Stimulated activated CD8-positive, alpha-beta memory T cell treated with anti-CD3 and anti-CD28 coated beads, Interleukin-15, amount 100 ng/mL, for 4 hours (primary cell): ENCODE results near the gene COMP.

ENCODE experiments used
- DNase-seq, 2 donors: peaks; one replicate each; pipeline ENCODE4 v3.0.0-alpha.2; 2020; ENCODE audit warnings: low read depth in 2 of 2

Gene COMP

DNA sequence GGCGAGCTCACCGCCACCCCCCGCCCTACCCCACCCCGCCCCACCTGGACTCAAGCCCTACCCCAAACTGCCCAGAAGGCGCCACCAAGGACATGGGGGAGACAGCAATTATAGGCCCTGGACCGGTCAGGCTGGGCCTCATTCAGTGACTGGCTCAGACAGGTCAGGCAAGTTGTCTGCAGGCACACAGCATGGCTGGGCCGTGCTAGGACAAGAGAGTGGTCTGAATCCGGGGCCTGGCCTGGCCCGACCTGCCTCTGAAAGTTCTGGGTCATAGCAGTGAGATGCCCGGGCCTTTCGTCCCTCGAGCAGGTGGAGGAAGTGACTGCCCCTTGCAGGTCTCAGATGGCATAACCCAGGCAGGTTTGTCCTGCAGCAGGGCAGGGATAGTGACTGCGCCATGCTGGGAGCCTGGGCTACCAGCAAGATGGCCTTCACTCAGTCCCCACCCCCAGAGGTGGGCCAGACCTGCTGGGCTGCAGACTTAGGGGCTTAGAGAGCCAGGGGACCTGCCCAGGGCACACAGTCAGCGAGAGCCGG lies 21.0 kb downstream of the COMP start:
- no peak for DNase-seq

DNA sequence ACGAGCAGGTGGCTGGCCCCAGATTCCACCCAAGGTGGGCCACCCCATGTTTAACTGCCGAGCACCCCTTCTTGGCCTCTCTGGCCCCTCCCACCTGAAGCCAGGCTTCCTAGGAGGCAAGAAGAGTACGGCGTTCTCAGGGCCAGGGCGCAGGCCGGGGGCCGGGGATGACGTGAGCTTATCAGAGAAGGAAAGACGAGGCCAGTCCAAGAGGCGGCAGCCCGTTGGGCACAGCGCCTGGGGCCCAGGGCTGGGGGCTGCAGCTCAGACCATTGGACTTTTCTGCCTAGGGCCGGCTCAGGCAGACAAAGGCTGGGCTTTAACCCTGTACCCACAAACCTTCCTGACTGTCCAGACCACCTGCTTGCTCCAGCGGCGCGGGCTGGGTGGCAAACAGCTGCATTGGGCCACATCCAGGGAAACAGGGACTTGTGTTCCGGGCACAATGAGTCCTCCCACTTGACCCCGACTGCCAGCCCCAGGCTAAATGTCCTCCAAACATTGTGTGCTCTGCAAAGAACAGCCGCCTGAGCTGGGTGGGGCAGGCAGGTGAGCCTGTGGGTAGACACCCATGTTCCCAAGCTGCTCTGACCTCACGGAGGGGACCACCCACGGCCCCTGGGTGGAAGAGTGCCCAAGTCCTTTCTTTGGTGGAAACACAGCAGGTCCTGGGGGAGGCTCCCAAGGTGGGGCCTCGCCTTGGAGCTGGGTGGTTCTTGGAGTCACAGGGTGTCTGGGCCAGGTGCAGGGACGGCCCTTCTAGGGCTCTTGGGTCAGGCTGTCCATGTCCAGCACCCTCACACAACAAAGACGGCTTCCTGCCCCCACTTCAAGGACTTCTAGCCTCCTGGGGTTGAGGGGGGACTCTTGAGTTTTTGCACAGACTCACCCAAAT lies 21.9 kb downstream of the COMP start:
- DNase-seq: no peak

- DNase-seq: no peak
Observed at GRCh38 chr19:18768046-18768771, 22.9 kb downstream of the COMP start.

GRCh38 chr19:18765224-18765623 lies 25.9 kb downstream of the COMP start:
- no peak for DNase-seq

GRCh38 chr19:18764591-18765051 lies 26.5 kb downstream of the COMP start:
- DNase-seq: no peak

- DNase-seq: no peak
Observed at GRCh38 chr19:18763674-18764590, 27.2 kb downstream of the COMP start.

DNA sequence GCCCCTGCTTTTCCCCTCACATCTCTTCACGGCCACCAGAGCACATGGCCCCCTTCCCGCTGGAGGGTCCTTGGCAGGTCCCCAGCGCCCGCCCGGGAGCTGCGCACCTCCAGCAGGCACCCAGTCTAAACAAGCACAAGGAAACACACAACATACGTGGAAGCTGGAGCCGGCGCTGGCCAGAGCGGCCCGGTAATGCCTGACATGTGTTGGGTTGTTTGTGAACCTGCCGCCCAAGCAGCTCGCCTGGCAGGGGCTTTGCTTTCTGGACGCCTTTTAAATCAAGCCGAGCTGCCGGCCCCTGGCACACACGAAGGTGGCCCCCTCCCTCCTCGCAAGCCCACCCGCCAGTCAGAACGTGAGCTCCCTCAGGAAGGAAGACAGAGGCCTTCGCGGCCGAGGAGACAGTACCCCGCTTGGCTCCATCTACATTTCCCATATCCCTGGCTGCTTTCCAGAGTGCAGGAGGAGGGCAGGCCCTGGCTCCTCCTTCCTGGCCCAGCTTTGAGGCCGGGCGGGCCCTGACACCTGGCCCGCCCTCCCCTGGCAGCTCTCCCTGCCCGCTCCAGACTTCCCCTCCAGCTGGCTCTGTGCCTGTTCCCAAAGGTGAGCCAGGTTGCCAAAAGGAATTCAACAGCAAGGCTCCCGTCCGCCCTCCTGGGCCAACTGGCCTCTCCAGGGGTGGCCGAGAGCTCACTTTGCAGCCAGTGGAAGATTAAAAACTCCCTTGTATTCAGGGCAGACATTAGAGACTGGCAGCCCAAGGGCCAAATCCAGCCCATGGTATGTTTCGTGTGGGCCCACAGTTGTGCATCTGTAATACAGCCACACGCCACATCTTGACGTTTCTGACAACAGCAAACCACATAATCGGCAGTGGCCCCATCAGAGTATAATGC lies 28.7 kb downstream of the COMP start:
- no peak for DNase-seq

DNA sequence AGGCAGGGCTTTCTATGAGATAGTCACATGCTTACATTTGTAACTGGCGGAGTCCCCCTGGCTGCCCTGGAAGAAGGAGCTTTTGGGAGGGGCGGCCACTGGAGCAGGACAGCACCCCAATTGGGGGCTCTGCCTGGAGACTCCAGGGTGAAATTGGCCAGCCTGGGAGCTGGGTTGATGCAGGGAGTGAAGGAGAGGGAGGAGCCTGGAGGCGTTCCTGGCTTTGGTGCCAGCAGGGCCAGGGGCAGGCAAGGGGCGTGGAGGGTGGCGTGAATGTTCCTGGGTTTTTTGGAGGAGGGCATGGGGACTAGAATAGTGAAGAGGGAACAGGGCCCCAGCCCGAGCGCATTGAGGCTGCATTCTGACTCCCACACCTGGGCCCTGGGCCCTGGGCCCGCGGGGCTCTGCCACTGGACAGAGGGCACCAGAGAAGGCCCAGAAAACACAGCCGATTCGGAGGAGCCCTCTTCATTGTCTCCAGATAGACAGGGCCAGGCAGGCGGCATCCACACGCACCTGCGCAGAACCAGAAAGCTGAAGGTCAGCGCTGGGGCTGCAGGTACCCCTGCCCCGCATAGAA lies 29.5 kb downstream of the COMP start:
- DNase-seq: no peak

DNA sequence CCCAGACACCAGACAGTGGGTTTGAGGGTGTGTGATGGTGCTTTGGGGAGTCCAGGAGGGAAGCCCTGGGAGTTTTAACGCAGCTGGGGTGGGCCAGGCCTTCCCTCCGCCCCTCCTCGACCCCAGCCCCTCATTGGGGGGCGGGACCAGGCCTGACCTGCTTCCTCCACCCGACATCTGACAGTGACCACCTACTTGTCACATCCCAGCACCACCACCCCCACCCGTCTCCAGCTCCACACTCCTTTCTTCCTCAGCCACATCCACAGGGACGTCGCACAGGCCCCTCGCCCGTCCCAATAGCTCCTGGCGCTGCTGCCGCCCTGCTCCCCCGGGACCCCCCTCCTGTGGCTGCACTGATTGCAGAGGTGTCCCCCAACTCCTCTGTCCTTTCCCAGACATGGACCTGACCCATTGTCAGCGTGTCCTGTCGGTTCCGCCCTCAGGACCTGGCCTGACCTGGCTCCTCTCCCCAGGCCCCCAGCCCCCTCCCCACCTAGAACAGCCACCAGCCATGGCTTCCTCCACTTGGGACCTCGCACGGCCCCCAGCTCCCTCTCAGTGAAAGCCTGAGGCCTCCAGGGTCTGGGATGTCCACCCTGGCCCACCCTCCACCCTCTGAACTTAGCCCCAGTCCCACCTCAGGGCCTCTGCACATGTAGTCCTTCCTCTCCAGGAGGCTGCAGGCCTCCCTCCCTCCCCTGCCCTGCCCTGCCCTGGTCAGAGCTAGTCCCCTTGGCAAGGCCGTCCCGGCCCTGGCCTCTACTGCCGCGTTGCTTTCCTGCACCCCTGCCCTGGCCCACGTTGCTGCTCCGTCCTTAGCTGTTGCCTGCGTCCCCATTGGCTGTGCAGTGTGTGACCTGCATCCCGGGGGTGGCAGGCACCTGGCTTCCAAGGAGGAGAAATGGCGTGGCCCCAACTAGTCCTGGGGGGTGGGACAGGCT lies 30.4 kb downstream of the COMP start:
- no peak for DNase-seq

- DNase-seq: no peak
Observed at GRCh38 chr19:18759995-18760426, 31.1 kb downstream of the COMP start.

GRCh38 chr19:18759304-18759994 lies 31.7 kb downstream of the COMP start:
- no peak for DNase-seq

DNA sequence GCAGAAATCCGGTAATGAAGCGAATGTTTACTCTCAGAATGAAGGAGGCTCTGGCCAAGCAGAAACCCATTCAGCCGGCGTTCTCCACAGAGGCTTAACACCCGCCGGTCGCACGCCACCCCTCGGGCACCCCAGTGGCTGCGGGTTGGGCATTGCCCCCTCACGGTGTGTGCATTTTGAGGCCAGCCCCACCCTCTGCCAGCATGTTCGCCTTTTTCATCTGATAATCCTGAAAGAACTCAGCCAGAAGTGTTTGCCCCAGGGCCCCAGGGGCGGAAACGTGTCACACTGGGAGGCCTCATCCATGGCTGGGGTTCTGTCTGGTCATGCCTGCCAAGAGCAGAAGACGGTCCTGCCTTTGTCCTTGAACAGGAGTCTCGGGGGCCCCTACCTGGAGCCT lies 34.2 kb downstream of the COMP start:
- no peak for DNase-seq

GRCh38 chr19:18754501-18754900 lies 36.6 kb downstream of the COMP start:
- no peak for DNase-seq

- no peak for DNase-seq
Observed at GRCh38 chr19:18751571-18751970, 39.5 kb downstream of the COMP start.

- no peak for DNase-seq
Observed at GRCh38 chr19:18750295-18750970, 40.7 kb downstream of the COMP start.

DNA sequence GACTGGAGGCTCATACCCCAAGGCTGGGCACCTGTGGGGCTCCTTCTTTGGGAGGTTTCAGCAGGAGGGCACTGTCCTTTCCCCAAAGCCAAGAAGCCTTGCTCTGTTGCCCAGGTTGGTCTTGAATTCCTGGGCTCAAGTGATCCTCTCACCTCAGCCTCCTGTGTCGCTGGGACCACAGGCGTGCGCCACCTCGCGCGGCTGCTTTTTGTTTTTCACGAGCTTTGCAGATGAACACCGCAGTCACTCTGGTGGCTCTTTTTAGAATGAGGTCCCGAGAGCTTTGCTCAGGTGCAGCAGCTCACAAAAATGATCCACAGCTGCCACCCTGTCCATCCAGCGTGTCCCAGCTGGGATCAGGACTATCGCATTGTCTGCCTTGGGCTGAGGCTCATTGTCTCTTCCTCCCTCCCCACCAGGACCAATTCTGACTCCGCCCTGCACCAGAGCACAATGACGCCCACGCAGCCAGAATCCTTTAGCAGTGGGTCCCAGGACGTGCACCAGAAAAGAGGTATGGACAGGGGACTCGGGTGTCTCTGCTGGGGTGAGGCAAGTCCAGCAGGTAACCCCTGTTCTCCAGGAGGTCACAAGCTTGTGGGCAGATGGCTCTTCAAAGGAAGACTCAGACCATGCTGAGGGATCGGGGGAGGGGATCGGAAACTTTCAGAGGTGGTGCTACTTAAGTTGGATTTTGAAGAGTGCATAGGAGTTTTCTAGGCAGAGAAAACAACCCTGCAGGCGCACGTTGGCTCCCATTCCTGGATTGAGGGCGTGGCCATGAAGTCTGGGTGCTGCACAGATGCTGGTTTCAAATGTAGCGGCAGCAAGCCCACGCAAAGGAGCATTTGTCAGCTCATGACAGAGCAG lies 41.5 kb downstream of the COMP start:
- no peak for DNase-seq
